Colonic mucosa (tissue), 4 donors: ENCODE data around the gene SEC16A. TPM values are rescaled to one million over a fixed set of nuclear protein-coding genes. Genes with fewer than 3 reads are reported as not detected.

Experiments
- DNase-seq: peaks from one replicate; pipeline ENCODE4 v3.0.0-alpha.2; 2020
- H3K27ac ChIP-seq: fragments of 200-600 bp; one replicate; pipeline ENCODE4 v1.8.0; 2021
- H3K27me3 ChIP-seq: fragments of 200-600 bp; one replicate; pipeline ENCODE4 v1.8.0; 2021
- H3K36me3 ChIP-seq: fragments of 200-600 bp; one replicate; pipeline ENCODE4 v1.8.0; 2021
- H3K4me1 ChIP-seq: fragments of 200-600 bp; one replicate; pipeline ENCODE4 v1.8.0; 2021; ENCODE audit warnings: mild to moderate bottlenecking
- H3K4me3 ChIP-seq: fragments of 200-600 bp; one replicate; pipeline ENCODE4 v1.8.0; 2021
- H3K9ac ChIP-seq, 2 donors: one replicate each; pipeline ENCODE4 v1.7.0; 2013; ENCODE audit warnings: control low read depth in 2 of 2, low read depth in 2 of 2, low read length in 2 of 2
- H3K9me3 ChIP-seq: fragments of 200-600 bp; one replicate; pipeline ENCODE4 v1.8.0; 2021
- CTCF ChIP-seq: fragments of 200-600 bp; IDR thresholded peaks from one replicate; pipeline ENCODE4 v1.8.0; 2022; ENCODE audit warnings: antibody characterized with exemption, mild to moderate bottlenecking
- intact Hi-C: fragments of 100-400 bp; cut with DNase I; formaldehyde crosslinking; loops from one replicate; pipeline ENCODE4 v1.14.1; 2022
- total RNA-seq, 2 donors: library from RNA; stranded (reverse); fragmentation: NEBNext Ultra II Directional in 1 of 2; extraction: Animal tissue kit (Norgen Biotek cat#: 25700) in 1 of 2; gene quantifications; one replicate each; pipeline ENCODE4 v1.2.1, GENCODE V29; 2021
- donor health status: healthy.
- donor health status: DM: no; HTN: no; CAD: no.
- donor health status: DM: no; HTN: no; CAD: no.

Gene SEC16A
- total RNA-seq, 2 donors from 2014 or later: 66.2 to 104 TPM

DNA sequence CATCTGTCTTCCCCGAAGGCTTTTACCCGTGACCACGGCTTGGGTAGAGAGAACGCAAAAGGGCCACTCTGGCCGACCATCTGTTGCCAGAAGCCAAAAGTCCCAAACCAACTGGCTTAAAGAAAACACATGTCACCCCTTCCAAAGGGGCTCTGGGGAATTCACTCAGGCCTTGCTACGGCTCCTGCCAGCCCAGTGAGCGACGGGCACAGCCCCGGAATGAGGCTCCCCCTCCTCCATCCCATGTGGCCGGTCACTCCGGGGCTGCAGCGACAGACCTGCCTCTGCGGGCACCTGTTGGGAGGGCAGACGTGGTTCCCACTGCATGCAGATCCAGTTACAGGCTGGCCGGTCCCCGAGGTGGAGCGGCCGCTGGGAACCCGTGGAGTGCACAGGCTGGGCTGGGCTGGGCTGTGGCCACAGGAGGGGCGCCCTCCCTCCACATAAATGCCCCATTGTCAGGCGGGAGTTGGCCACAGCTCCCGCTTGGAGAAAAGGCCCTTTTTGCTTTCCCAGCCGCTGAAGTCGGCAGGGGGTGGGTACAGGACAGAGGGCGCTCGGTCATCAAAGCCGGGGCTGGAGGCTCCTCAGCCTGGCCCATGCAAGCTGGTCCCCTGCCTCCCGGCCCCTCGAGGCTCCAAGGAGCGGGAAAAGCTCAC is 43.1 kb upstream of the SEC16A start:
- no peaks in the 10 kb centered on the region for H3K36me3 ChIP-seq
- H3K27ac ChIP-seq: peak overlapping the region; percentile 85
- no peak for TF ChIP-seq CTCF
- no peaks in the 10 kb centered on the region for H3K27me3 ChIP-seq
- H3K9me3 ChIP-seq: no peaks in the 10 kb centered on the region
- H3K4me3 ChIP-seq: no peak overlapping the region
- peak overlapping the region; percentile 56 to 83 for H3K9ac ChIP-seq
- peak; percentile 64 for DNase-seq
- intact Hi-C loops: no loop called here
- peaks cover 67% of the 10 kb centered on the region for H3K4me1 ChIP-seq

DNA sequence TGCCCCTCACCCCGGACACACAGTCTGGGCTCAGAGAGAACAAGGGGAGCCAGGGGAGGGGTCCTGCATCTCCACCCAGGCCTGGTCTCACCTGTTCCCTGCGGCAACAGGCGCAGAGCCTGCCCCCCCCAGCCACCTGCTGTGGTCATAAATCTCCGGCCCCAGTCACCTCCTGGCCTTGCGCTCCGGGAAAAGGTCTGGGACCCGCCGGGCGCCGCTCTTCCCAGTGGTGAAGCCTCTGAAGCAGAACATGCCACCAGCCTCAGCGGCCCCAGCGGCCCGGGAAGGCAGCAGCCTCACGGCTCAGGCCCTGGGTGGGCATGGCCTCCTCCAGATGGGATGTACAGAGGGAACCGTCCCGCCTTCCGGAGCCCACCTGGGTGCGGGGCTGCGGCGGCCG is 42.4 kb upstream of the SEC16A start:
- intact Hi-C loops: no loop called here
- H3K27ac ChIP-seq: peak overlapping the region; percentile 85

GRCh38 chr9:136522314-136523237 is 39.7 kb upstream of the SEC16A start:
- Histone ChIP-seq H3K27me3 (no peaks in the 10 kb centered on the region), H3K27ac (peak overlapping the region; percentile 80), H3K4me1 (peaks cover 55% of the 10 kb centered on the region), H3K9ac (peak overlapping the region; percentile 61 to 89), H3K4me3 (no peak overlapping the region), H3K9me3 (no peaks in the 10 kb centered on the region), H3K36me3 (peaks cover 8% of the 10 kb centered on the region)
- intact Hi-C loops: no loop called here
- DNase-seq: no peak
- TF ChIP-seq CTCF: no peak

More for the DNA sequence above, 42.4 kb upstream of the SEC16A start:
- Histone ChIP-seq H3K4me3 (no peak overlapping the region), H3K27me3 (no peaks in the 10 kb centered on the region), H3K4me1 (peaks cover 64% of the 10 kb centered on the region), H3K9me3 (no peaks in the 10 kb centered on the region), H3K36me3 (no peaks in the 10 kb centered on the region), H3K9ac (peak overlapping the region in 1 of 2 donors; percentile 83)
- no peak for DNase-seq
- no peak for TF ChIP-seq CTCF

DNA sequence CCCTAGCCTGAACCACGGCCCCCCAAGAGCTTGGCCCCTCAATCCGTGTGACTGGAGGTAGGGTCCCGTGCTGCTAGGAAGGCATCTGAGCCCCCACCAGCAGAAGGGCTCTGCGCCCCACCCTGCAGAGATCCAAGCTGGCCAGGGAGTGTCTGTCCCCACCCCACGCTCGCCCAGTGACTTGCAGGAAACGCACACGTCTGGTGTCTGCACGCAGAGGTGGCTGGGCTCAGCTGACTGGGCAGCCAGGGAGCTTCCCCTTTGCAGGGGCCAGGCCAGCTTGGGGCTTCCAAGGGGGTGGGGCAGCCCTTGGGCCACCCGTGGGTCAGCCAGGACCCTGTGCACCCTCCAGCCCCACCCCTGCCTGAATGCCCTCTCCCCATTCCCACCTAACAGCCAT is 38.7 kb upstream of the SEC16A start:
- H3K4me3 ChIP-seq: no peak overlapping the region
- H3K36me3 ChIP-seq: peaks cover 14% of the 10 kb centered on the region
- peak; percentile 85 for DNase-seq
- H3K27ac ChIP-seq: peak overlapping the region; percentile 80
- H3K27me3 ChIP-seq: no peaks in the 10 kb centered on the region
- no peaks in the 10 kb centered on the region for H3K9me3 ChIP-seq
- H3K4me1 ChIP-seq: peaks cover 48% of the 10 kb centered on the region
- H3K9ac ChIP-seq: peak overlapping the region; percentile 40 to 89
- no peak for TF ChIP-seq CTCF
- intact Hi-C loops: no loop called here

- peak overlapping the region in 1 of 2 donors; percentile 89 for H3K9ac ChIP-seq
- no peaks in the 10 kb centered on the region for H3K27me3 ChIP-seq
- peaks cover 22% of the 10 kb centered on the region for H3K36me3 ChIP-seq
- H3K4me3 ChIP-seq: no peak overlapping the region
- TF ChIP-seq CTCF: no peak
- DNase-seq: peak; percentile 93
- H3K27ac ChIP-seq: peak overlapping the region; percentile 80
- intact Hi-C loops: no loop called here
- H3K9me3 ChIP-seq: no peaks in the 10 kb centered on the region
- peaks cover 41% of the 10 kb centered on the region for H3K4me1 ChIP-seq
These were observed 37.3 kb upstream of the SEC16A start for GRCh38 chr9:136520053-136520540.
